PC-3 (cell line): Measurements from ENCODE around the gene AKNA. TPM values are rescaled to one million over a fixed set of nuclear protein-coding genes. Genes with fewer than 3 reads are reported as not detected.

ENCODE experiments used
- ATAC-seq: fragments of 200-7000 bp; cut with Tn5 transposase; 2 replicates; pipeline ENCODE4 v1.9.1; 2020; ENCODE audit warnings: mild to moderate bottlenecking, moderate library complexity
- BruUV-seq: library from RNA; stranded (reverse); fragments of 400-500 nt; replicated peaks from 2 replicates; lab custom pipeline; 2021; lab: Mats Ljungman, UMichigan
- CTCF ChIA-PET: fragments of 300-600 bp; sonication (Branson Sonifier 250); formaldehyde crosslinking; loops from one replicate; lab custom pipeline; 2022; ENCODE audit warnings: antibody characterized with exemption; lab: Charles Lee
- POLR2A ChIA-PET: fragments of 300-600 bp; sonication (Branson Sonifier 250); formaldehyde crosslinking; loops from one replicate; lab custom pipeline; 2022; ENCODE audit warnings: antibody characterized with exemption; ENCODE audit not compliant: unreplicated experiment; lab: Charles Lee
- DNase-seq: peaks from one replicate; pipeline ENCODE4 v3.0.0-alpha.2; 2015
- H2AFZ ChIP-seq: fragments of 300-600 bp; sonication (generic); 2 replicates; pipeline ENCODE4 v1.6.0; 2016; ENCODE audit warnings: antibody characterized with exemption, low read length
- H3F3A ChIP-seq: fragments of 300-600 bp; sonication (generic); one replicate; pipeline ENCODE4 v1.6.0; 2017; ENCODE audit warnings: antibody characterized with exemption, low read length, control low read depth, mild to moderate bottlenecking; ENCODE audit not compliant: unreplicated experiment
- H3K27ac ChIP-seq: fragments of 300-600 bp; sonication (generic); 2 replicates; pipeline ENCODE4 v1.5.1; 2016; ENCODE audit warnings: mild to moderate bottlenecking, low read length
- H3K27me3 ChIP-seq: fragments of 300-600 bp; sonication (generic); 2 replicates; pipeline ENCODE4 v1.6.1; 2016; ENCODE audit warnings: low read length, mixed read lengths
- H3K36me3 ChIP-seq: fragments of 300-600 bp; sonication (generic); 2 replicates; pipeline ENCODE4 v1.6.1; 2016; ENCODE audit warnings: low read depth, mixed run types, low read length, mixed read lengths
- H3K4me1 ChIP-seq: fragments of 300-600 bp; sonication (generic); 2 replicates; pipeline ENCODE4 v1.5.1; 2016; ENCODE audit warnings: low read length; ENCODE audit not compliant: insufficient read depth
- H3K4me2 ChIP-seq: fragments of 300-600 bp; sonication (generic); 2 replicates; pipeline ENCODE4 v1.6.0; 2016; ENCODE audit warnings: low read length
- H3K4me3 ChIP-seq: fragments of 300-600 bp; sonication (generic); 2 replicates; pipeline ENCODE4 v1.5.1; 2016; ENCODE audit warnings: mild to moderate bottlenecking, low read length, mixed read lengths
- H3K79me2 ChIP-seq: fragments of 300-600 bp; sonication (generic); 2 replicates; pipeline ENCODE4 v1.6.1; 2017; ENCODE audit warnings: low read length, mixed read lengths
- H3K9ac ChIP-seq: fragments of 300-600 bp; sonication (generic); 2 replicates; pipeline ENCODE4 v1.6.0; 2016; ENCODE audit warnings: mild to moderate bottlenecking, low read length
- H3K9me2 ChIP-seq: fragments of 300-600 bp; sonication (generic); replicated peaks from 2 replicates; pipeline ENCODE4 v1.6.1; 2016; ENCODE audit warnings: mixed run types, low read length, mixed read lengths
- H3K9me3 ChIP-seq: fragments of 300-600 bp; sonication (generic); 2 replicates; pipeline ENCODE4 v1.6.1; 2016; ENCODE audit warnings: low read length, mixed read lengths
- H4K20me1 ChIP-seq: fragments of 300-600 bp; sonication (generic); 2 replicates; pipeline ENCODE4 v1.6.1; 2016; ENCODE audit warnings: low read length, mixed read lengths
- EZH2 ChIP-seq: fragments of 300-600 bp; sonication (generic); IDR thresholded peaks from one replicate; pipeline ENCODE4 v1.6.1; 2017; ENCODE audit warnings: antibody characterized with exemption, mild to moderate bottlenecking, low read length; ENCODE audit not compliant: unreplicated experiment
- EZH2phosphoT487 ChIP-seq: fragments of 300-600 bp; sonication (generic); IDR thresholded peaks from 2 replicates; pipeline ENCODE4 v1.6.1; 2018; ENCODE audit warnings: mild to moderate bottlenecking, antibody characterized with exemption, low read length, borderline replicate concordance
- intact Hi-C: fragments of 100-400 bp; cut with micrococcal nuclease; formaldehyde crosslinking; loops from 2 replicates; pipeline ENCODE4 v1.9.0; 2023
- total RNA-seq: library from RNA; depleted of rRNA; stranded (reverse); fragments of >200 nt; gene quantifications from 2 replicates; pipeline ENCODE4 v1.2.3, GENCODE V29; 2014
- TF ChIP-seq, protein P1 (sequence below): fragments of 300-600 bp; sonication (generic); conservative IDR thresholded peaks from 2 replicates; pipeline ENCODE4 v1.5.1; 2017; ENCODE audit warnings: antibody characterized with exemption, low read depth, mild to moderate bottlenecking, low read length

AKNA gene
- total RNA-seq, 1 experiment from 2014 or later = 9.1 TPM

DNA sequence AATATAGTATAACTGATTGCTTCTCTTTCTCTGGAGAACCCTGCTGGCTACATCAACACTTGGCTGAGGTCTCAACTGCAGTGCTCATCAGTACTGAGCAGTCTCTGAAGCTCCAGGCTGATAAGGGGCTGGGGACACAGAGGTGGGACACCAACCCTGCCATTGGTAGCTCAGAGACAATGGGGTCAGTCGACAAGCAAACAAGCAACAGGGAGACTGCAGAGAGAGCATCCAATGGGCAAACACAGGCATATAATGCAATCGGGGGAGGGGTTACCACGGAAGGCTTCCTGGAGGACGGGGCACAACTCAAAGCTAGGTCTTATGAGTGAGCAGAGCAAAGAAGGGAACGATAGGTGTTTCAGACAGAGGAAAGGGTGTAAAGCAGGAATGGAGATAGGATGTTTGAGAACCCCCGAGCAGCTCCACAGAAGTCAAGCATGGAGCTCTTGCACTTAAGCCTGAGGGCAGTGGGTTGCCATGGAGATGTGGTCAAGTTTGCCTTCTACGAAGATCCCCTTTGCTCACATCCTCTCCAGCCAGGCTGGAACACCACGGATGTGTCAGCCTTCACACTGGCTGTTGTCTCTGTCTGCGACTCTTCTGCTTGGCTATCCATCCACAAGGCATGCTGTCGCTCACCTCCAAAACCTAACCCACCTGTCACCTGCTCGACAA is 21.5 kb upstream of the AKNA start:
- ATAC-seq (no peak), DNase-seq (peak; percentile 5)
- Histone ChIP-seq H3K4me1 (no peaks in the 10 kb centered on the region), H3K4me3 (no peak overlapping the region), H3K9ac (no peak overlapping the region), H3K27ac (no peak overlapping the region), H3K9me3 (no peaks in the 10 kb centered on the region), H4K20me1 (no peaks in the 10 kb centered on the region), H3K79me2 (no peaks in the 10 kb centered on the region), H3K9me2 (no peaks in the 10 kb centered on the region), H3K36me3 (no peaks in the 10 kb centered on the region), H3F3A (no peaks in the 10 kb centered on the region), H3K27me3 (no peaks in the 10 kb centered on the region), H3K4me2 (no peak overlapping the region), H2AFZ (no peak overlapping the region)
- TF ChIP-seq EZH2 (no peak), EZH2phosphoT487 (no peak)
- TF ChIP-seq, protein P1, sequence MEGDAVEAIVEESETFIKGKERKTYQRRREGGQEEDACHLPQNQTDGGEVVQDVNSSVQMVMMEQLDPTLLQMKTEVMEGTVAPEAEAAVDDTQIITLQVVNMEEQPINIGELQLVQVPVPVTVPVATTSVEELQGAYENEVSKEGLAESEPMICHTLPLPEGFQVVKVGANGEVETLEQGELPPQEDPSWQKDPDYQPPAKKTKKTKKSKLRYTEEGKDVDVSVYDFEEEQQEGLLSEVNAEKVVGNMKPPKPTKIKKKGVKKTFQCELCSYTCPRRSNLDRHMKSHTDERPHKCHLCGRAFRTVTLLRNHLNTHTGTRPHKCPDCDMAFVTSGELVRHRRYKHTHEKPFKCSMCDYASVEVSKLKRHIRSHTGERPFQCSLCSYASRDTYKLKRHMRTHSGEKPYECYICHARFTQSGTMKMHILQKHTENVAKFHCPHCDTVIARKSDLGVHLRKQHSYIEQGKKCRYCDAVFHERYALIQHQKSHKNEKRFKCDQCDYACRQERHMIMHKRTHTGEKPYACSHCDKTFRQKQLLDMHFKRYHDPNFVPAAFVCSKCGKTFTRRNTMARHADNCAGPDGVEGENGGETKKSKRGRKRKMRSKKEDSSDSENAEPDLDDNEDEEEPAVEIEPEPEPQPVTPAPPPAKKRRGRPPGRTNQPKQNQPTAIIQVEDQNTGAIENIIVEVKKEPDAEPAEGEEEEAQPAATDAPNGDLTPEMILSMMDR = no peak
- no TSS peak for BruUV-seq
- POLR2A ChIA-PET = no interaction called here
- intact Hi-C loops = loop anchor here (10.0 kb wide), 1 partner anchor 246 kb away; the partner anchor contains the start of gene TEX53
- CTCF ChIA-PET = no interaction called here

DNA sequence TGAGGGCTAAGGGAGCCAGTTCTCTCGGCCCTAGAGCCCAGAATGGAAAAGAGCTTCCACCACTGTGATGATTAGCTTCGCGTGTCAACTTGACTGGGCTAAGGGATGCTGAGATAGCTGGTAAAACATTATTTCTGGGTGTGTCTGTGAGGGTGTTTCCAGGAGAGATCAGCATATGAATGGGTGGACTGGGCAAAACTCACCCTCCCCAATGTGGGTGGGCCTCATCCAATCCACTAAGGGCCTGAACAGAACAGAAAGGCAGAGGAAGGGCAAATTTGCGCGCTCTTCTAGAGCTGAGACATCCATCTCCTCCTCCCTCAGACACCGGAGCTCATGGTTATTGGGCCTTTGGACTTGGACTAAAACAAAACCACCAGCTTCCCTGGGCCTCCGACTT is 20.9 kb upstream of the AKNA start:
- Histone ChIP-seq H3K27me3 (no peaks in the 10 kb centered on the region), H3K36me3 (no peaks in the 10 kb centered on the region), H3K9me3 (no peaks in the 10 kb centered on the region), H3K9ac (no peak overlapping the region), H4K20me1 (no peaks in the 10 kb centered on the region), H3F3A (no peaks in the 10 kb centered on the region), H3K4me3 (no peak overlapping the region), H3K4me1 (no peaks in the 10 kb centered on the region), H3K27ac (no peak overlapping the region), H2AFZ (no peak overlapping the region), H3K79me2 (no peaks in the 10 kb centered on the region), H3K4me2 (no peak overlapping the region), H3K9me2 (no peaks in the 10 kb centered on the region)
- CTCF ChIA-PET = no interaction called here
- TF ChIP-seq EZH2phosphoT487 = no peak
- TF ChIP-seq, protein P1 = no peak
- TF ChIP-seq EZH2 = no peak
- POLR2A ChIA-PET = no interaction called here
- ATAC-seq = no peak
- DNase-seq = no peak
- intact Hi-C loops = loop anchor here (10.0 kb wide), 1 partner anchor 246 kb away; the partner anchor contains the start of gene TEX53
- no TSS peak for BruUV-seq

DNA sequence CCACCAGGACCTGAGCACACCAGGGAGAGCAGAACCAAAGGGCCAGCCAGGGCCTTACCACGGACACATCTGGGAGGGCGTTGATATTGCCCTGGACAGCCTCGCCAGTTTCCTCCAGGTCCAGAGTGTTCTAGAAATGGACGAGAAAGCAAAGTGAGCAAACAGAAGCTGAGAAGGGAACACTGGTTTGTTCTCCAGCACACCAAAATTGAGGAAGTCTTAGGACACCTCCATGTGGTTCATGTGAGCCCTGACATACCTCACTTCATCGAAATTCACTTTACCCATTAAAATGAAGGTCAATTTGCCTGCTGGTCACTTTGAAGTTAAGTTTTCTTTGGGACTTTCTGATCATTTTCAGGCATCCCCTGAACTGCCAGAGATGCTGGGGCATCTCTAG is 20.1 kb upstream of the AKNA start:
- intact Hi-C loops = loop anchor here (10.0 kb wide), 1 partner anchor 247 kb away; the partner anchor contains the start of gene TEX53
- TF ChIP-seq EZH2phosphoT487 = no peak
- TF ChIP-seq, protein P1 = no peak
- TF ChIP-seq EZH2 = no peak
- Histone ChIP-seq H3K4me1 (no peaks in the 10 kb centered on the region), H3K27ac (no peak overlapping the region), H3K9ac (no peak overlapping the region), H3K4me2 (no peak overlapping the region), H3K79me2 (no peaks in the 10 kb centered on the region), H3K27me3 (no peaks in the 10 kb centered on the region), H3K9me3 (no peaks in the 10 kb centered on the region), H3K4me3 (no peak overlapping the region), H2AFZ (no peak overlapping the region), H3K9me2 (no peaks in the 10 kb centered on the region), H3K36me3 (no peaks in the 10 kb centered on the region), H3F3A (no peaks in the 10 kb centered on the region), H4K20me1 (no peaks in the 10 kb centered on the region)
- no peak for ATAC-seq
- DNase-seq = no peak
- ChIA-PET CTCF (interaction anchor here (0.6 kb wide), 1 partner anchor 96 kb away, joined by 4 read pairs; no protein-coding TSS in a partner anchor), POLR2A (no interaction called here)
- BruUV-seq = no TSS peak
